Right ventricle myocardium inferior (tissue), 1 donor: ENCODE data around the gene DUSP6. TPM values are rescaled to one million over a fixed set of nuclear protein-coding genes. Genes with fewer than 3 reads are reported as not detected.

Experiments used
- ATAC-seq: fragments of 200-7000 bp; cut with Tn5 transposase; one replicate; pipeline ENCODE4 v1.9.1; 2020; ENCODE audit warnings: mild to moderate bottlenecking, moderate library complexity
- DNase-seq: peaks from one replicate; pipeline ENCODE4 v3.0.0; 2021; ENCODE audit errors: missing footprints
- intact Hi-C: fragments of 100-400 bp; cut with DNase I; formaldehyde crosslinking; loops from one replicate; pipeline ENCODE4 v1.11.0; 2022
- total RNA-seq: library from RNA; stranded (reverse); fragmentation: NEBNext Ultra II Directional; extraction: Animal tissue kit (Norgen Biotek cat#: 25700); gene quantifications from one replicate; pipeline ENCODE4 v1.2.1, GENCODE V29; 2021
- donor health status: DM: no; HTN: yes; CAD: no; lungs with severe emphysema.

DUSP6 gene
- total RNA-seq, 1 donor from 2014 or later, result 25.0 TPM

DNA sequence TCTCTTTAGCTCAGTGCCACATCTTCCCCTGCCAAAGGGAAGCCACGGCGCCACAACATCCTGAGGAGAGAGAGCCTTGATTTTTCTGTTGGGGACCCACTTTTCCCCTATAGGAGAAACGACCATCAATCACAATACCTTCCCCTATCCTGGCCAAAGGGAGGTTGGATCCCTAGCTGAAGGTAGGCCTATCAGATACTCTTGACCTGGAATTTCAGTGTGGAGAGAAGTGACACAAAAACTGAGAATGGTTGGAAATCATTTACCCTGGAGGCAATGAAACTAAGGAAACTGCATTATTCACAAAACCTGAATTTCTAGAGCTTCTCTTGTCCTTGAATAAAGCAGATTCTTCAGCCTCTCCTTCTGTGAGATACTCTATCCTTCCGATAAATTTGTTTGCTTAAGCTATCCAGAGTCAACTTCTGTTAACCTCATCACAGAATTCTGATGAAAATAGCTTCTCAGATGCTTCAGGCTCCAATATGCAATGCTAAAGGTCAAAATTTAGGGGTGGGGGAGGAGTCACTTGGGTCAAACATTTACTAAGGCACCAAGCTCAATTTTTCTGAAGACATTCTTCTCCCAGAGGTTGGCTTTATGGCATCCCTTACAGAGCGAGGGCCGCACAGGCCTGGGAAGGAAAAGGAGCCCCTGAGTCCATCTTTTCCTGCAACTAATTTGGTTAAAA lies 27.0 kb upstream of the DUSP6 start:
- intact Hi-C loops, result no loop called here
- DNase-seq (no peak), ATAC-seq (no peak)

DNA sequence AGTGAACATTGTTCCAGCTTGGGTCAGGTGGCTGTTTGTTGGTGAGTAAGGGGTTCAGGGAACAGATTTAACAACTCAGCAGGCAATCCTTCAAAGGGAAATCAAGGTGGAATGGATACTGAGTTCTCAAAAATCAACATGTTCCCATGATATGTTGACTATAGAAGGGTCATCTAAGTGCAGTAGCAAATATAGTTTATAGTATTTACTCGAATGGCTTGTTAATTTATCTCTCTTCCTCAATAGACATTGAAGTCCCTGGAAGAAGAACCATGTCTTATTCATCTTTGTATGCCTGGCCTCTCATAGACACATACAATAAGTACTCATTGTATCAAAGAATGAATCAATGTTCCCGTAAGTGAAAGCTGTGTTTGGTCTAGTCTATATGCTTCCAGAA lies 24.5 kb upstream of the DUSP6 start:
- DNase-seq (no peak), ATAC-seq (no peak)
- intact Hi-C loops, result no loop called here

DNA sequence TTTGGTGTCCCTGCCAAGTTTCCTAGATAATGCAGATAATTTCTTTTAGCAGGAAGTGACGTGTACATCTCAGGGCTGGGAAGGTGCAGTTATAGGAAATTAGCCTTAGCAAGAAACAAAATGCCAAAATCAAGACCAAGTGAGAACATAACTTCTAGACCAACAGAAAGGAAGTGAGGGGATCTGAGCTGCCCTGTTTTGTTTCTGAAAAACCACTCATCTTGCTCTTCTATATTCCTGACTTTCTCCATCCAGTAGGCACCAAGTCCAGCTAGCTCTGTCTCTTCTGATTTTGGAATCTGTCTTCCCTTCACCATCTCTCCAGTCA lies 23.9 kb upstream of the DUSP6 start:
- intact Hi-C loops, result no loop called here

GRCh38 chr12:89373763-89374572 lies 21.7 kb upstream of the DUSP6 start:
- ATAC-seq (peak; percentile 81), DNase-seq (no peak)
- intact Hi-C loops, result no loop called here

More for the DNA sequence above, 23.9 kb upstream of the DUSP6 start:
- DNase-seq (no peak), ATAC-seq (no peak)

DNA sequence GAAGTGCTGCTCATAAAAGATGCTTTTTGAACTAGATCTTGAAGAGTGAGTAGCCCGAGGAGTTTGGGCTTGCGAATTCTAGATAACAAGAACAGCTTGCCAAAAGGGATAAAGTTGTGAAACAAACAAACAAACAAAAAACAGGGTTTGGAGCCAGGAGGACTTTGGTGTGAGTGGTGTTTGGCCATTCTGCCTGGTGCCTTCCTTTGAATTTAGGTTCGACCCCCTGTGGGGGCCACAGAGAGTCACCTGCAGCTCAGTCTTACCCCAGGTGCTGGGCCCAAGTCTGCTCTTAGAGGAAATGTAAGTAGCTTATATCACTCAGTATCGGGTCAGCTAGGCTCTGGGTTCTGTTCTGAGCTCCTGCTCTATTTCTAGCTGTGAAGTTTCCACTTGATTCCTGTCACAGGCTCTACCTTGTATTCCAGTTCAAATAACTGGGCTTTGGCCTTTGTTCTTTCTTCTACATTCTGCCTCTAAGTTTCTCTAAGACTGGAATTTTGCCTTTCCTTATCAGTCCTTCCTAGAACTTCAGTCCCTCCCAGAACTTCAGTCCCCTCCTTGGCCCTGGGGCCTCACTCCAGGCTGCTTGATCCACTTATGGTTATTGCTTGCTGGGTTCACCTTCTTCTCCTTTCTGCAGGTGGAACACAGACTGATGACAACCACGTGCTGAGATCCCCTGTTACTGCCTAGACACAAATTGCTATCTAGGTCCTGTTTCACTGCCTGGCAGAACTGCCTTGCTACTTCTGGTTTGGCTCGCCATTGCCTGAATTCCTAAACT lies 20.5 kb upstream of the DUSP6 start:
- ATAC-seq (peak; percentile 42), DNase-seq (no peak)
- intact Hi-C loops, result no loop called here

DNA sequence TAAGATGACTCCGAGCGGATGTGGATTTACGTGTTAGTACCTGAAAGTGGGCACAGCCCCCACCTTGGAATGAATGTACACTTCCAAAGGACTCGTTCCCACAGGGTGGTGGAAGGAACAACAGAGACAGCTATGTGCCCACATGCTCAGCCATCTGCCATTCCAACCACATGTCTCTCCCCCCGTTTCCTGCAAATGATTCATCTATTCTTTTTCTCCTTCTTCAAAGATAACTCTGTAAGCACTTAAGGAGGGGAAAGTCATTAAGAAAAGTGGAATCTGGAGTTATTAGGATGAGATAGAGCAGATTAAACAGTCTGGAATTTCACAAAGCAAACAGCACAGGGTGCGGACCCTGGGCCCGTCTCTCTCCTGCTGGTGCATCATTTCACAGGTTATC lies 18.5 kb upstream of the DUSP6 start:
- intact Hi-C loops, result no loop called here
- DNase-seq (no peak), ATAC-seq (no peak)

- intact Hi-C loops, result no loop called here
- no peak for DNase-seq
- ATAC-seq, result no peak
Measured at GRCh38 chr12:89370421-89370831, 18.1 kb upstream of the DUSP6 start.

DNA sequence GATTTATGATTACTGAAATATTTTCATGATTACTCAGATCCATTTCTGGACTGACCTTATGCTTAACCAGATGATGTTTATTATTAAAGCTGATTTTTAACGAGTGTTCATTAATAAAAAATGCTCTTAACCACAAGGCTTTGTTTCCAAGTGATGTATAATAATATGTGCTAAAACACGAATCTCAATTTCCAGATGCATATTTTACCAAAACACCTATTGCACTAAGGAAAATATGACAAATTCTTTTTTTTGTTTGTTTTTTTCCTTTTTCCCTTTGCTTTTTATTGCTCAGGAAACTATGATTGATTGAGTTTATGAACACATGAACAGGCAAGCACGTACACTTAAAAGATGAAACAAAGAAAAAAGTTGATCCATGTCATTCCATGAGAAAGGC lies 16.9 kb upstream of the DUSP6 start:
- intact Hi-C loops, result no loop called here
- ATAC-seq, result no peak

GRCh38 chr12:89368391-89368790 lies 16.1 kb upstream of the DUSP6 start:
- intact Hi-C loops, result no loop called here
- ATAC-seq, result no peak
- no peak for DNase-seq

More for the DNA sequence above, 16.9 kb upstream of the DUSP6 start:
- no peak for DNase-seq

DNA sequence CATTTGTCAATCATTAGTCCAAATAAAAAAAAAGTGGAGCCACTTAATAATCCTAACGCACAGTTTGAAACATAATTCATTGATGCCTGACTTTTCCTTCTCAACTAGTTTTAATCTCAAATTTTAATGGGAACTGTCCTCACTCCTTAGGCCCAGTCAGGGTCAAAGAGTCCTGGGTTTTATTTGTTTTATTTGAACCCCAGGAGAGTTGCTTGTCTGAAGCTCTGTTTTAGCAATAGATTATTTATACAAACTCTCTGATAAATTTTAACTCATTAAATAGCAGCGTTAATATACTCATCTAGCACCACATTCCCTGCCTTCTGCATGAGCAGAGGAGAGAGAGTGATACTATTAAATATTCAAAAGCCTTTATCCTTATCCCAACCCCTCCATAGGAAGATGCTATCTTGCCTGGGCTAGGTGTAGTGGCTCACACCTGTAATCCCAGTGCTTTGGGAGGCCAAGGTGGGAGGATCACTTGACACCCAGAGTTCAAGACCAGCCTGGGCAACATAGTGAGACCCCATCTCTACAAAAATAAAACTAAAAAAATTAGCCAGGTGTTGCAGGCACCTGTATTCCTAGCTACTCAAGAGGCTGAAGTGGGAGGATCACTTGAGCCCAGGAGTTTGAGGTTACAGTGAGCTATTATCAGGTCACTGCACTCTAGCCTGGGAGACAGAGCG lies 14.5 kb upstream of the DUSP6 start:
- DNase-seq, result no peak
- no peak for ATAC-seq
- intact Hi-C loops, result no loop called here

DNA sequence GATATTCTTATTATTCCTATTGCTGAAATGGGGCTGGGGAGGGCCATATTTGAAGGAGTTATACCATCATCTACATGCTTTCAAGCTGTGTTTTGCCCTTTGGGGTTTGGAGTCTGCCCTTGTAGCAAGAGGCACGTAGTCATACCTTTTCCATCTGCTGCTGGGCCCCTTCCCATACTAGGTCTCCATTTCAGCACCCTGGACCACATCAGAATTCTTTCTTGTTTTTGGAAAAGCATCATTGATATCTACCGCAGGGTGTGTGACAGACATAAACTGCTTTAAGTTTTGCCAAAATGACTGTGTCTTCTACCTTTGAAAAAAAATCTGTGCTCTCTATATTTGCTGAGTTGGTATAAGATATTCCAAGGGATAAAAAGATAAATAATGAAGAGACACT lies 12.3 kb upstream of the DUSP6 start:
- DNase-seq (no peak), ATAC-seq (no peak)
- intact Hi-C loops, result no loop called here

- ATAC-seq (no peak), DNase-seq (no peak)
- intact Hi-C loops, result no loop called here
Measured at GRCh38 chr12:89364058-89364457, 11.8 kb upstream of the DUSP6 start.

- DNase-seq (no peak), ATAC-seq (peak; percentile 31)
- intact Hi-C loops, result no loop called here
Measured at GRCh38 chr12:89363582-89363981, 11.3 kb upstream of the DUSP6 start.

GRCh38 chr12:89363084-89363483 lies 10.8 kb upstream of the DUSP6 start:
- intact Hi-C loops, result no loop called here
- DNase-seq (no peak), ATAC-seq (peak; percentile 54)

GRCh38 chr12:89359615-89360014 lies 7.3 kb upstream of the DUSP6 start:
- DNase-seq, result no peak

GRCh38 chr12:89358805-89359204 lies 6.5 kb upstream of the DUSP6 start:
- DNase-seq (no peak), ATAC-seq (no peak)
- intact Hi-C loops, result loop anchor here (10.0 kb wide), 2 partner anchors 166 to 346 kb away; partner anchors contain the start of genes ATP2B1, GALNT4 and POC1B

More at GRCh38 chr12:89359615-89360014, 7.3 kb upstream of the DUSP6 start:
- ATAC-seq, result no peak
- intact Hi-C loops, result loop anchor here (10.0 kb wide), 2 partner anchors 165 to 345 kb away; partner anchors contain the start of genes ATP2B1, GALNT4 and POC1B

GRCh38 chr12:89357297-89357730 lies 5.0 kb upstream of the DUSP6 start:
- no peak for ATAC-seq
- intact Hi-C loops, result loop anchor here (10.0 kb wide), 2 partner anchors 167 to 347 kb away; partner anchors contain the start of genes ATP2B1, GALNT4 and POC1B
- DNase-seq, result no peak

GRCh38 chr12:89356069-89356665 lies 3.9 kb upstream of the DUSP6 start:
- intact Hi-C loops, result loop anchor here (10.0 kb wide), 2 partner anchors 169 to 349 kb away; partner anchors contain the start of genes ATP2B1, GALNT4 and POC1B
- ATAC-seq, result no peak
- DNase-seq, result no peak
